HepG2 (cell line): ENCODE results near the gene SETD3. TPM values are rescaled to one million over a fixed set of nuclear protein-coding genes. Genes with fewer than 3 reads are reported as not detected.

Experiments used
- ATAC-seq: fragments of 200-7000 bp; cut with Tn5 transposase; 3 replicates; pipeline ENCODE4 v1.9.1; 2020; ENCODE audit warnings: mild to moderate bottlenecking, moderate library complexity
- BruUV-seq: library from RNA; stranded (reverse); fragments of 400-500 nt; replicated peaks from 2 replicates; lab custom pipeline; 2021; lab: Mats Ljungman, UMichigan
- CTCF ChIA-PET: fragments of 300-600 bp; formaldehyde crosslinking; extraction: SDS; loops from one replicate; lab custom pipeline; 2021; ENCODE audit warnings: low total read pairs, inconsistent platforms, low intra/inter-chr PET ratio; lab: Yijun Ruan, JAX
- POLR2A ChIA-PET: fragments of 350-600 bp; sonication (Branson Sonifier 250); formaldehyde crosslinking; loops from one replicate; lab custom pipeline; 2020; ENCODE audit warnings: antibody characterized with exemption, inconsistent platforms; lab: Yijun Ruan, JAX
- DNase-seq: peaks from one replicate; pipeline ENCODE4 v3.0.0-alpha.2; 2015; ENCODE audit warnings: low spot score
- FAIRE-seq: peaks from 3 replicates; lab custom pipeline; 2011; peaks lifted over from hg19 to GRCh38; lab: Jason Lieb, UNC
- H2AFZ ChIP-seq: one replicate; pipeline ENCODE4 v1.6.1; 2011; ENCODE audit warnings: low read length, inconsistent platforms
- H3K27ac ChIP-seq: fragments of 300-600 bp; 3 replicates; pipeline ENCODE4 v1.8.0; 2011; ENCODE audit warnings: mixed run types, mild to moderate bottlenecking, mixed read lengths, low read length, inconsistent platforms; ENCODE audit not compliant: insufficient read depth; ENCODE audit errors: extremely low read length
- H3K27me3 ChIP-seq, 2 experiments: fragments of 200-600 bp in 1 of 2; 2 replicates in 1 of 2; 3 replicates in 1 of 2; pipeline versions ENCODE4 v1.6.0 to v1.8.0; 2011; ENCODE audit warnings: low read length in 2 of 2, mild to moderate bottlenecking in 2 of 2, moderate library complexity in 2 of 2, inconsistent platforms in 1 of 2; ENCODE audit not compliant: insufficient read depth in 2 of 2, control insufficient read depth in 1 of 2
- H3K36me3 ChIP-seq, 2 experiments: fragments of 200-600 bp in 1 of 2; replicated peaks in 1 of 2; 2 replicates in 1 of 2; 3 replicates in 1 of 2; pipeline versions ENCODE4 v1.5.1 to v1.8.0; 2011; ENCODE audit warnings: low read length in 2 of 2, inconsistent platforms in 1 of 2; ENCODE audit not compliant: insufficient read depth in 2 of 2, control insufficient read depth in 1 of 2
- H3K4me1 ChIP-seq: 2 replicates; pipeline ENCODE4 v1.5.1; 2012; ENCODE audit warnings: low read length, inconsistent platforms; ENCODE audit not compliant: insufficient read depth
- H3K4me2 ChIP-seq: 2 replicates; pipeline ENCODE4 v1.6.0; 2011; ENCODE audit warnings: low read depth, low read length, inconsistent platforms
- H3K4me3 ChIP-seq, 3 experiments: fragments of 200-600 bp in 1 of 3; sonication (generic), shearing (Covaris generic) in 1 of 3; replicated peaks in 1 of 3; 2 replicates each; pipeline ENCODE4 v1.5.1; 2011 to 2016; ENCODE audit warnings: low read length in 3 of 3, inconsistent platforms in 2 of 3, low read depth in 2 of 3, mild to moderate bottlenecking in 2 of 3, control low read depth in 1 of 3, mixed read lengths in 1 of 3; ENCODE audit not compliant: insufficient read depth in 1 of 3
- H3K79me2 ChIP-seq: one replicate; pipeline ENCODE4 v1.6.1; 2011; ENCODE audit warnings: low read length, inconsistent platforms; ENCODE audit not compliant: insufficient read depth
- H3K9ac ChIP-seq: 2 replicates; pipeline ENCODE4 v1.6.0; 2011; ENCODE audit warnings: mild to moderate bottlenecking, low read depth, low read length, inconsistent platforms; ENCODE audit not compliant: insufficient read depth
- H3K9me3 ChIP-seq: 2 replicates; pipeline ENCODE4 v1.5.1; 2012; ENCODE audit warnings: mild to moderate bottlenecking, low read length
- H4K20me1 ChIP-seq: 2 replicates; pipeline ENCODE4 v1.6.0; 2011; ENCODE audit warnings: inconsistent platforms, mild to moderate bottlenecking, low read length, moderate library complexity; ENCODE audit not compliant: insufficient read depth
- ELF1 ChIP-seq: sonication (generic); formaldehyde crosslinking; IDR thresholded peaks from 2 replicates; pipeline ENCODE4 v1.4.0; 2020; ENCODE audit warnings: missing genetic modification reagents
- GLI4 ChIP-seq: sonication (generic); formaldehyde crosslinking; IDR thresholded peaks from 2 replicates; pipeline ENCODE4 v1.5.1; 2020; ENCODE audit warnings: missing genetic modification reagents, mild to moderate bottlenecking, moderate library complexity, borderline replicate concordance
- GTF3A ChIP-seq: sonication (generic); formaldehyde crosslinking; conservative IDR thresholded peaks from 2 replicates; pipeline ENCODE4 v1.4.0; 2020; ENCODE audit warnings: mild to moderate bottlenecking, missing genetic modification reagents
- MTF2 ChIP-seq: sonication (generic); formaldehyde crosslinking; IDR thresholded peaks from 2 replicates; pipeline ENCODE4 v1.5.0; 2020; ENCODE audit warnings: missing genetic modification reagents, borderline replicate concordance
- STAG1 ChIP-seq: sonication (generic); formaldehyde crosslinking; IDR thresholded peaks from 2 replicates; pipeline ENCODE4 v1.4.0; 2020; ENCODE audit warnings: missing genetic modification reagents
- ZNF331 ChIP-seq: sonication (generic); formaldehyde crosslinking; IDR thresholded peaks from 2 replicates; pipeline ENCODE4 v1.4.0; 2020; ENCODE audit warnings: missing genetic modification reagents
- ZNF605 ChIP-seq: sonication (generic); formaldehyde crosslinking; IDR thresholded peaks from 2 replicates; pipeline ENCODE4 v1.8.0; 2022; ENCODE audit warnings: mild to moderate bottlenecking, missing genetic modification reagents
- WGBS: methylation state at CpG from one replicate; pipeline ENCODE4 v1.1.6; 2017; ENCODE audit warnings: low lambda C conversion rate; 5-methylcytosine and 5-hydroxymethylcytosine counted together
- in situ Hi-C: cut with HindIII; loops from 2 replicates; pipeline ENCODE4 v1.10.0; 2017; ENCODE audit warnings: low pct_unique_long_range_greater_than_20kb; ENCODE audit not compliant: extremely low pct_ligation_motif_present
- intact Hi-C: fragments of 100-400 bp; cut with micrococcal nuclease; formaldehyde crosslinking; loops from one replicate; pipeline ENCODE4 v1.10.0; 2022; ENCODE audit not compliant: unreplicated experiment
- polyA plus RNA-seq, 8 experiments: library from polyadenylated mRNA; depleted of rRNA in 3 of 8; stranded (reverse) in 7 of 8; unstranded in 1 of 8; fragments of >200 nt; fragmentation: Illumina TruSeq in 4 of 8; extraction: Trizol in 4 of 8; gene quantifications; 2 replicates each; pipeline versions ENCODE4 v1.2.1 to v1.2.3, GENCODE V29; 2011 to 2016; ENCODE audit warnings: low read depth in 4 of 8, missing spikeins in 1 of 8, mixed read lengths in 1 of 8; ENCODE audit not compliant: insufficient read depth in 1 of 8
- total RNA-seq, 5 experiments: library from RNA; depleted of rRNA; stranded (reverse); fragments of >200 nt; fragmentation: Illumina TruSeq; extraction: Trizol; gene quantifications; 2 replicates each; pipeline ENCODE4 v1.2.3, GENCODE V29; 2016; ENCODE audit warnings: low read depth in 1 of 5
- TF ChIP-seq, protein P1 (sequence below): sonication (generic); formaldehyde crosslinking; conservative IDR thresholded peaks from 2 replicates; pipeline ENCODE4 v1.4.0; 2020; ENCODE audit warnings: mild to moderate bottlenecking, missing genetic modification reagents, moderate library complexity
- TF ChIP-seq, protein P2 (sequence below): sonication (generic); formaldehyde crosslinking; IDR thresholded peaks from 2 replicates; pipeline ENCODE4 v1.4.0; 2020; ENCODE audit warnings: missing genetic modification reagents
- TF ChIP-seq, protein P3 (sequence below): sonication (generic); formaldehyde crosslinking; IDR thresholded peaks from 2 replicates; pipeline ENCODE4 v1.4.0; 2020; ENCODE audit warnings: mild to moderate bottlenecking, missing genetic modification reagents
- TF ChIP-seq, protein P4 (sequence below): sonication (generic); formaldehyde crosslinking; IDR thresholded peaks from 2 replicates; pipeline ENCODE4 v1.4.0; 2020; ENCODE audit warnings: missing genetic modification reagents

SETD3 gene
- total and polyA plus RNA-seq, 2 of the 13 experiments (the other 11 are each of a cell fraction or from before 2014, with no cell fraction given), result 30.3 to 67.1 TPM

DNA sequence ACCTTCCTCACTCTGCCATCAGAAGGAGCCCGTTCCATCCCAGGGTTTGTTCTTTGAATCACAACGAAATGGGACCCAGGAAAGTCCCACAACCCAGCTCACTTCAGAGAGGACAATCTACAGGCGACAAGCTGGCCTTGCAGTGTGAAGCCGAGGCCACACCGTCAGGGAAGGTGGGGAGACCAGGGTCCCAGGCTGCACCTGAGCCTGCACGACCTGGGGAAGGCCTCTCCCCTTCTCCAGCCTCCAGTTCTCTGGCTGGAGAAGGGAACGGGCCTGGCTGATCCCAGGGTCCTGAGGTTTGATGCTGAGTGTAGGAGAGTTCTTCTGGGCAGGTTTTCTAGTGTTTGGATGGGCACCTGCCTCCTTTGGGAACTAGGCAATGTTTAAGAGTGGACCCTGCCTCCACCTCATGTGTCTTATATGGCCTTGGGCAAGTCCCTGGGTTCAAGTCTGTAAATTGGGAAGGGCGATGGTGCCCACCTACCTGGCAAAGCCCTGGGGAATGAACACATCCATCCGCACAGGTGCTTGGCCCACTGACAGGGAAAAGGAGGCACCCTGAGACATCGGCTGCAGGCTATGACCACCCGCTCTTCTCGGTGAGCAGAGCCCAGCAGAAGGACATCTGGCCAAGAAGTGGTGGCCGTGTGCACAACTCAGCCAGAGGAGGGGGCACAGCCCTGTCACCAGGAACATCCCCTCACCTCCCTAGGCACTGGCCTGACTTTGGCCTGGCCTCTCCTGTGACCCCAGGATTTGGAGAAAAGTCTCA, 130.8 kb downstream of the SETD3 start (continued):
- TF ChIP-seq GLI4 (CRISPR knock-in tag) (no peak), MTF2 (CRISPR knock-in tag) (no peak), ZNF605 (CRISPR knock-in tag) (no peak)
- TF ChIP-seq, protein P1, sequence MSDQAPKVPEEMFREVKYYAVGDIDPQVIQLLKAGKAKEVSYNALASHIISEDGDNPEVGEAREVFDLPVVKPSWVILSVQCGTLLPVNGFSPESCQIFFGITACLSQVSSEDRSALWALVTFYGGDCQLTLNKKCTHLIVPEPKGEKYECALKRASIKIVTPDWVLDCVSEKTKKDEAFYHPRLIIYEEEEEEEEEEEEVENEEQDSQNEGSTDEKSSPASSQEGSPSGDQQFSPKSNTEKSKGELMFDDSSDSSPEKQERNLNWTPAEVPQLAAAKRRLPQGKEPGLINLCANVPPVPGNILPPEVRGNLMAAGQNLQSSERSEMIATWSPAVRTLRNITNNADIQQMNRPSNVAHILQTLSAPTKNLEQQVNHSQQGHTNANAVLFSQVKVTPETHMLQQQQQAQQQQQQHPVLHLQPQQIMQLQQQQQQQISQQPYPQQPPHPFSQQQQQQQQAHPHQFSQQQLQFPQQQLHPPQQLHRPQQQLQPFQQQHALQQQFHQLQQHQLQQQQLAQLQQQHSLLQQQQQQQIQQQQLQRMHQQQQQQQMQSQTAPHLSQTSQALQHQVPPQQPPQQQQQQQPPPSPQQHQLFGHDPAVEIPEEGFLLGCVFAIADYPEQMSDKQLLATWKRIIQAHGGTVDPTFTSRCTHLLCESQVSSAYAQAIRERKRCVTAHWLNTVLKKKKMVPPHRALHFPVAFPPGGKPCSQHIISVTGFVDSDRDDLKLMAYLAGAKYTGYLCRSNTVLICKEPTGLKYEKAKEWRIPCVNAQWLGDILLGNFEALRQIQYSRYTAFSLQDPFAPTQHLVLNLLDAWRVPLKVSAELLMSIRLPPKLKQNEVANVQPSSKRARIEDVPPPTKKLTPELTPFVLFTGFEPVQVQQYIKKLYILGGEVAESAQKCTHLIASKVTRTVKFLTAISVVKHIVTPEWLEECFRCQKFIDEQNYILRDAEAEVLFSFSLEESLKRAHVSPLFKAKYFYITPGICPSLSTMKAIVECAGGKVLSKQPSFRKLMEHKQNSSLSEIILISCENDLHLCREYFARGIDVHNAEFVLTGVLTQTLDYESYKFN (CRISPR knock-in tag), result no peak
- TF ChIP-seq, protein P2, sequence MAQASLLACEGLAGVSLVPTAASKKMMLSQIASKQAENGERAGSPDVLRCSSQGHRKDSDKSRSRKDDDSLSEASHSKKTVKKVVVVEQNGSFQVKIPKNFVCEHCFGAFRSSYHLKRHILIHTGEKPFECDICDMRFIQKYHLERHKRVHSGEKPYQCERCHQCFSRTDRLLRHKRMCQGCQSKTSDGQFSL (CRISPR knock-in tag), result no peak
- TF ChIP-seq, all 625 proteins: peak for 0

DNA sequence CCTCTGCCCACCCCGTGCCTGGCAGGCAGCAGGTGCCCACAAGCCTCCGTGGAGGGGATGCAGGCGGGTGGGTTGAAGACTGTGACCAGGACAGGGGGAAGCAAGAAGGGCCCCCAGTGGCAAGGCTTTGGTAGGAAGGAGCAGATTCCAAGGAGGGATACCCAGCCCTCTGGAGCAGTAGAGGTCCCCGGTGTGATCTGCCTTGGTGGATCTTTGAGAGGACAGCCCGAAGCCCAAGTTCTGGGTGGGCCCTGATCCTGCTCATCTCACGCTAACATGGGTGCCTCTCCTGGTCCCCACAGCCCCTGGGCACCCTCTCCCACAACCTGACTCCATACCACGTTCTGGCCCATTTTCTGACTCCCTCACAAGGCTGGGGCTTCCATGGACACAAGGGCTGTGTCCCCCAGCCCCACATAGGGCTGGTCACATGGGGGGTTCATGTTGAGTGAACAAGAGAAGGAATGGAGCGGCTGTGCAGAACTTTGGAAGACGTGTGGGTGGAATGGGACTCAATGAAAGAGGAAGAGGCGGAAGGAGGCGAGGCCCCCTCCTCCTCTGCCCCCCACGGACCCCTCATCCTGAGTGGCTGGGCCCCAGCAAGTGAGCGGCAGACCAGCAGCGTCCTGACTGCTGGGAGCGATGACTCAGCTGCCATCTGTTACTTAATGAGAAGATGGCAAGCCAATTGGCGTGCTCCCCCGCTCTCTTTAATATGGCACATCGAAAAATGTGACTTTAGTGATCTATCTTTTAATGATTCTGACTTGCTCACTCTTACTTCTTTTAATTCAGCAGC, 131.6 kb downstream of the SETD3 start:
- Histone ChIP-seq H3K4me2 (no peak overlapping the region), H3K4me1 (peaks cover 16% of the 10 kb centered on the region), H2AFZ (no peak overlapping the region), H4K20me1 (no peaks in the 10 kb centered on the region), H3K36me3 (no peaks in the 10 kb centered on the region), H3K27me3 (peaks cover 0 to 44% of the 10 kb centered on the region in 2 experiments; a peak in 4 of 5 replicates), H3K9ac (no peak overlapping the region), H3K4me3 (no peak overlapping the region), H3K79me2 (no peaks in the 10 kb centered on the region), H3K27ac (no peak overlapping the region), H3K9me3 (no peaks in the 10 kb centered on the region)
- ATAC-seq (no peak), DNase-seq (no peak), FAIRE-seq (no peak)
- intact Hi-C loops (no loop called here), in situ Hi-C loops (no loop called here)
- no TSS peak for BruUV-seq
- ChIA-PET CTCF (no interaction called here), POLR2A (no interaction called here)
- 30% methylated on average over 11 of the region's 18 CpGs for WGBS
- TF ChIP-seq, protein P3, sequence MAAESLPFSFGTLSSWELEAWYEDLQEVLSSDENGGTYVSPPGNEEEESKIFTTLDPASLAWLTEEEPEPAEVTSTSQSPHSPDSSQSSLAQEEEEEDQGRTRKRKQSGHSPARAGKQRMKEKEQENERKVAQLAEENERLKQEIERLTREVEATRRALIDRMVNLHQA (CRISPR knock-in tag), result no peak
- TF ChIP-seq, protein P4, sequence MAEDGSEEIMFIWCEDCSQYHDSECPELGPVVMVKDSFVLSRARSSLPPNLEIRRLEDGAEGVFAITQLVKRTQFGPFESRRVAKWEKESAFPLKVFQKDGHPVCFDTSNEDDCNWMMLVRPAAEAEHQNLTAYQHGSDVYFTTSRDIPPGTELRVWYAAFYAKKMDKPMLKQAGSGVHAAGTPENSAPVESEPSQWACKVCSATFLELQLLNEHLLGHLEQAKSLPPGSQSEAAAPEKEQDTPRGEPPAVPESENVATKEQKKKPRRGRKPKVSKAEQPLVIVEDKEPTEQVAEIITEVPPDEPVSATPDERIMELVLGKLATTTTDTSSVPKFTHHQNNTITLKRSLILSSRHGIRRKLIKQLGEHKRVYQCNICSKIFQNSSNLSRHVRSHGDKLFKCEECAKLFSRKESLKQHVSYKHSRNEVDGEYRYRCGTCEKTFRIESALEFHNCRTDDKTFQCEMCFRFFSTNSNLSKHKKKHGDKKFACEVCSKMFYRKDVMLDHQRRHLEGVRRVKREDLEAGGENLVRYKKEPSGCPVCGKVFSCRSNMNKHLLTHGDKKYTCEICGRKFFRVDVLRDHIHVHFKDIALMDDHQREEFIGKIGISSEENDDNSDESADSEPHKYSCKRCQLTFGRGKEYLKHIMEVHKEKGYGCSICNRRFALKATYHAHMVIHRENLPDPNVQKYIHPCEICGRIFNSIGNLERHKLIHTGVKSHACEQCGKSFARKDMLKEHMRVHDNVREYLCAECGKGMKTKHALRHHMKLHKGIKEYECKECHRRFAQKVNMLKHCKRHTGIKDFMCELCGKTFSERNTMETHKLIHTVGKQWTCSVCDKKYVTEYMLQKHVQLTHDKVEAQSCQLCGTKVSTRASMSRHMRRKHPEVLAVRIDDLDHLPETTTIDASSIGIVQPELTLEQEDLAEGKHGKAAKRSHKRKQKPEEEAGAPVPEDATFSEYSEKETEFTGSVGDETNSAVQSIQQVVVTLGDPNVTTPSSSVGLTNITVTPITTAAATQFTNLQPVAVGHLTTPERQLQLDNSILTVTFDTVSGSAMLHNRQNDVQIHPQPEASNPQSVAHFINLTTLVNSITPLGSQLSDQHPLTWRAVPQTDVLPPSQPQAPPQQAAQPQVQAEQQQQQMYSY (CRISPR knock-in tag), result no peak
- TF ChIP-seq STAG1 (CRISPR knock-in tag) (no peak), GTF3A (CRISPR knock-in tag) (no peak), ZNF331 (CRISPR knock-in tag) (no peak), ELF1 (CRISPR knock-in tag) (no peak)
